Omental fat pad (tissue), 4 donors: Measurements from ENCODE around the gene FGFBP2. TPM values are rescaled to one million over a fixed set of nuclear protein-coding genes. Genes with fewer than 3 reads are reported as not detected.

Experiments
- ATAC-seq: fragments of 150-250 bp; one replicate; pipeline ENCODE4 v1.9.1; 2016; ENCODE audit warnings: mild to moderate bottlenecking, moderate library complexity; ENCODE audit not compliant: low FRiP score
- DNase-seq: peaks from one replicate; pipeline ENCODE4 v3.0.0-alpha.2; 2019; ENCODE audit warnings: low spot score
- total RNA-seq, 4 donors: library from RNA; depleted of rRNA; stranded (reverse); fragments of >200 nt; gene quantifications; one replicate each; pipeline ENCODE4 v1.1.0, GENCODE V29; 2016
- TF ChIP-seq, protein P1 (sequence below), 3 donors: fragments of 450-650 bp; IDR thresholded peaks; one replicate each; pipeline ENCODE4 v1.5.1; 2016 to 2017; ENCODE audit warnings: antibody characterized with exemption in 3 of 3, mild to moderate bottlenecking in 3 of 3, moderate library complexity in 2 of 3

The FGFBP2 gene
- total RNA-seq, 4 donors from 2014 or later, result 4.7 to 34.8 (median 20.9) TPM

DNA sequence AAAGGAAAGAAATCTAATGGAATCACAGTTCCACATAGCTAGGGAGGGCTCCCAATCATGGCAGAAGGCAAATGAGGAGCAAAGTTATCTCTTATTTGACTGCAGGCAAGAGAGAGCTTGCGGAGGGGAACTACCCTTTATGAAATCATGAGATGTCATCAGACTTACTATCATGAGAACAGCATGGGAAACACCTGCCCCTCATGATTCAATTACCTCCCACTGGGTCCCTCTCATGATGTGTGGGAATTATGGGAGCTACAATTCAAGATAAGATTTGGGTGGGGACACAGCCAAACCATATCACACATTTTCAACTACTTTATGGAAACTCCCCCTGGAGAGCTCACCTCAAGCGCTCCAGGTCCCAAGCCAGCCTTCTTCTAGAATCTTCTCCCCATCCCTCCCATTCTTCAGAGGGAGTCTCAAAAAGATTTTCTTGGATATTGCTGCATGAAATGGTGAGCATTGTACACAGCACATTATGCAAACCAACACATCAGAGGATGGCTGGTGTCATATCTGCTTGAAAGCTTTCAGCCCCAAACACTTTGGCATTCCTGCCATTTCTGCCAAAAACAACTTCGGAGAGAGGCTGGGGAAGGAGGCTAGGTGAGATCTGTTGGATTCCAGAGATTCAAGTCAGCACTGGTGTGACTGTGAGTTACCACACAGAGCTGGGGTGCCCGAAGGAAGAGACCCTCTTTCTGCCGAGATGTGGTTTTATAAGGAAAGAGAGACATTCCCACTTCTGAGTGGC, 31.3 kb downstream of the FGFBP2 start:
- TF ChIP-seq, protein P1, sequence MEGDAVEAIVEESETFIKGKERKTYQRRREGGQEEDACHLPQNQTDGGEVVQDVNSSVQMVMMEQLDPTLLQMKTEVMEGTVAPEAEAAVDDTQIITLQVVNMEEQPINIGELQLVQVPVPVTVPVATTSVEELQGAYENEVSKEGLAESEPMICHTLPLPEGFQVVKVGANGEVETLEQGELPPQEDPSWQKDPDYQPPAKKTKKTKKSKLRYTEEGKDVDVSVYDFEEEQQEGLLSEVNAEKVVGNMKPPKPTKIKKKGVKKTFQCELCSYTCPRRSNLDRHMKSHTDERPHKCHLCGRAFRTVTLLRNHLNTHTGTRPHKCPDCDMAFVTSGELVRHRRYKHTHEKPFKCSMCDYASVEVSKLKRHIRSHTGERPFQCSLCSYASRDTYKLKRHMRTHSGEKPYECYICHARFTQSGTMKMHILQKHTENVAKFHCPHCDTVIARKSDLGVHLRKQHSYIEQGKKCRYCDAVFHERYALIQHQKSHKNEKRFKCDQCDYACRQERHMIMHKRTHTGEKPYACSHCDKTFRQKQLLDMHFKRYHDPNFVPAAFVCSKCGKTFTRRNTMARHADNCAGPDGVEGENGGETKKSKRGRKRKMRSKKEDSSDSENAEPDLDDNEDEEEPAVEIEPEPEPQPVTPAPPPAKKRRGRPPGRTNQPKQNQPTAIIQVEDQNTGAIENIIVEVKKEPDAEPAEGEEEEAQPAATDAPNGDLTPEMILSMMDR (IDR thresholded peaks at IDR 0.05), result no peak
- ATAC-seq, result no peak
- no peak for DNase-seq

DNA sequence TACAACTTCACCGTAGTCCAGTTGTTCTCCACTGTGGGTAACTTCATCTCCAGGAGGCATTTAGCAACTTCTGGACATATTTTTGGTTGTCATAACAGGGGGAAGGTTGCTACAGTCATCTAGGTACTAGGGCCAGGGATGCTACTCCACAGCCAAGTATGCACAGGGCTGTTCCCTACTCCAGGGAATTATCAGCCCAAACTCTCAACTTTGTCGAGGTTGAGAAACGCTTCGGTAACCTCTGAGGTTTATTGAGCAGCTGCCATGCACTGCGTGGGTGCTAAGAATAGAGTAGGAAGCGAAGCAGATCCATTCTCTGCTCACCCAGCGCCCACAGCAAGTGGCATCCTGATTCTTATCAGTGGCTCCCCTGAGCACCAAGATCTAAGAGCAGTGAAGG, 32.7 kb downstream of the FGFBP2 start:
- TF ChIP-seq, protein P1 (IDR thresholded peaks at IDR 0.05), result no peak
- ATAC-seq (peak; percentile 66), DNase-seq (no peak)

GRCh38 chr4:15929540-15929939, 33.4 kb downstream of the FGFBP2 start:
- ATAC-seq, result no peak
- DNase-seq, result no peak
- TF ChIP-seq, protein P1 (IDR thresholded peaks at IDR 0.05), result no peak

DNA sequence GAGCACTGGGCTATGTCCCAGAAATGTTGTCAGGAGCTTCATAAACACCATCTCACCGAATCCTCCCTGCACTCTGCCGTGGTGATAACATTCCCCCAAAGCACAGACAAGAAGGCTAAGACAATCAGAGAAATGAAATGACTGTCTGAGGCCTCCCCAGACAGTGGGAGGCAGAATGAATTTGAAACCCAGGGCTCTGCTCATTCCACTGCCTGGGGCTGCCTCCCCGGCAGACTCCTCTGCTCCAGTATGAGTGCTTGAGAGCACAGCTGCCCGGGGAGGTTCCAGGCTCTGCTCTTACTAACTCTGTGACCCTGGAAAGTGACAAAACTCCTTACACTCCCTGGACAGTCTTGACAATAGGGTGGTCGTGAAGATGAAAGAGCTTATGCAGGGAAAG, 34.1 kb downstream of the FGFBP2 start:
- ATAC-seq, result no peak

GRCh38 chr4:15926486-15926885, 36.5 kb downstream of the FGFBP2 start:
- TF ChIP-seq, protein P1 (IDR thresholded peaks at IDR 0.05), result no peak
- DNase-seq (no peak), ATAC-seq (peak; percentile 69)

More for the DNA sequence above, 34.1 kb downstream of the FGFBP2 start:
- TF ChIP-seq, protein P1 (IDR thresholded peaks at IDR 0.05), result no peak
- no peak for DNase-seq

DNA sequence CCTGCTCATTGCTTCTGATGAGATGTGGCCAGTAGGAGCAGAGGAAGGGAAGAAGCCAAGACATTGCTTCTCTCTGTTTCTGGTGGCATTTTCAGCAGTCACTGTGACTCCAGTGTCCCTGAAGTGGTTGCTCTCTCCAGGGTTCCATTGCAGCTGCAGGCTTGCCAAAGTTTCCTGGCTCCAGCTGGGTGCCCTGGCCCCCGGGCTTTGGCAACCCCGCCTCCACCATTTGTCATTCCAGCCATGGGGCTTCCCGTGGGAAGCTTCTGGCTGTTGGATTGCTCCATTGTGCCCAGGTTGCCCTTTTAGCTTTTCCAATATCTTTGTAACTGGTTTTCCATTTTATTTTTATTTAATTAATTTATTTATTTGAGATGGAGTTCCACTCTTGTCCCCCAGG, 37.1 kb downstream of the FGFBP2 start:
- no peak for ATAC-seq
- no peak for DNase-seq
- TF ChIP-seq, protein P1 (IDR thresholded peaks at IDR 0.05), result no peak

DNA sequence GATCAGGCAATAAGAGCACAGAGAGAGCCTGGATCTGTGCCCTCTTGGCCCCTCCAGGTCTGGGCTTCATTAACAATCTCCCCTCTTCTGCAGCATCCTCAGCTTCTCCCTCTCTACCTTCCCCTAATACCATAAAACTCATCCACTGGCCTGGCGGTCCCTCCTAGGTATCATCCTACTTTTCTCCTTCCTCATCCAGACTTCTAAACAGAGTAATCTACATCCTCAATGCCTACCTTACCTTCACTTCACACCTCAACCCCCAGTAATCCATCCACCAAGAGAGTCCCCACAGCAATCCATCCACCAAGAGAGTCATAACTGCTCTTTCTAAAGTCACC, 41.4 kb downstream of the FGFBP2 start:
- DNase-seq (no peak), ATAC-seq (no peak)
- TF ChIP-seq, protein P1 (IDR thresholded peaks at IDR 0.05), result no peak
